HG03571 (cell line): ENCODE data around the gene SLCO4A1.

ENCODE experiments used
- ATAC-seq: cut with Tn5 transposase; IDR thresholded peaks from one replicate; pipeline ENCODE4 v1.9.1; 2021; ENCODE audit not compliant: unreplicated experiment

Gene SLCO4A1

GRCh38 chr20:62606551-62607201, 35.6 kb upstream of the SLCO4A1 start:
- ATAC-seq: no peak

DNA sequence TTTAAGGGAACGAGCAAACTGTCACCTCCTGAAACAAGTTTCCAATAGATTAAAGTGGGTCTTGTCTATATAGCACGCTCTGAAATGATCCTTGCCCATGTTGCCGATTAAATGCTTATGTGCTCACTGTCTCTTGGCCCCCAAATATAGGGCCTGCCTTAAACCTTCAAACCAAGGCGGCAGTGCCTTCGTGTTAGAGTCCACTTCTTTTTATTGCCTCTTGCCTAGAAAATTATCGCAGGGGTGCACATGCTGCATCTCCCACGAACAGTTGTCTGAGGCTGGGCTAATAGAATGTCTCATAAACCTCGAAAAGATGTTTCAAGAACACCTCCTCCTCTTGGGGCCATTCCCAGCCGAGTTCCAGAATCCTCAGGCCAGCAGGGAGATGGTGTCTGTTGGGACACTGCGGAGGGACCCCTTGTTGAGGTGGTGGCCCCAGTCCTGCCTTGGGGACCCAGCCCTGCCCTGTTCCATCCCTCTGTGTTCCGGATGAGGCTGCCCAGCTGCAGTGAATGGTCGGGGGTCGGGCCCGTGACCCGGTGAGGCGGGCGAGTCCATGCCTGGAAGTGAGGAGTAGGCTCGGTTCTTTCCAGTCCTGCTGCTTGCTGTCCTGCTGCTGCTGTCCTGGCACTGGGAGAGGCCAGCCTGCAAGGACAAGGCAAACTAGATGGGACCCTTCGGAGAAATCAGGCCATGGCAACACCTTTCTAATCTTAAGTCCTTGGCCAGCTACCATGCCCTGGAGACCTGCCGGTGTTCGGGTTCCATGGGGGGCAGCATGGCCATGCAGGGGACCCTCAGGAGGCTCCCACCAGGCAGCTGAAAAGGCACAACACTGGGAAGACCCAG, 34.7 kb upstream of the SLCO4A1 start:
- no peak for ATAC-seq

GRCh38 chr20:62608218-62608565, 34.1 kb upstream of the SLCO4A1 start:
- no peak for ATAC-seq

- no peak for ATAC-seq
Measured at GRCh38 chr20:62609279-62609720, 33.0 kb upstream of the SLCO4A1 start.

DNA sequence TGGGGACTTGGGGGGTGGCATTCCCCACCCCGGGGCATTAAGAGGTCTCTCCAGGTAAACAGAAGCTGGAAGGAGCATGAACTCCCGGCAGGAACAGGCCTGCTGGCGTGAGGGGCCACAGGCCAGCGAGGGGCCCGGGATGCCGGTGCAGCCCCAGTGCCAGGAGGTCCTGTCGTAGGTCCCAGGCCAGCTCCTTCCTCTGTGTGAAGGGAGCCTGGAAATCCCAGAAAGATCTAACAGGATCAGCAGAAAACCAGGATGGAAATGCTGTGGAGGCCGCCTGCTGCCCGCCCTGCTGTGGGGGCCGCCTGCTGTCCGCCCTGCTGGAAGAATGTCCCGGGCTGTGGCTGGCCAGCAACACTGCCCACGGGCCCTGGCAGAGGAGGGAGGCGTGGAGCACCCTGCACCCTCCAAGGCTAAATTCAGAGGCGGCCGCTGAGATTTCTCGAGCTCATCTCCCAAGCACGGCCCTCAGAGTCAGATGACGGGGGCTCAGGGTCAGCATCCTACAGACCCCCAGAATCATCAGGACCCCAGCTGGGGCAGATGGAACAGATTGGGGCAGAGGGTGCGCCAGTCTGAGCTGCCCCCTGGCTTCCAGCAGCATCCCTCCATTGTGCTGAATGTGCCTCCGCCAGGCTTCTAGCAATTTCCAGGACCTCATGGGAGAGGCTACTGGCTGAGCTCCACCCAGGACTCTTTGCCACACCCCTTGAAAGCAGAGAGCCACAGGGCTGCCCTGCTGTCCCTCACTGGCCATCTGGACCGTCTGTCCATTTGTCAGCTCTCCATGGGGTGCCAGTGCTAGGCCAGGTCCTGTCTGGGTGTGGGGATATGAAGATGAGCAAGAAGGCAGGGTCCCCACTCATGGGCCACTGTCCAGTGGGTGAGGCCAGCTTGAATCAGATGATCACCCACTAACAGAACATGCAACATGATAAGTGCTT, 32.2 kb upstream of the SLCO4A1 start:
- no peak for ATAC-seq

- no peak for ATAC-seq
Measured at GRCh38 chr20:62611012-62611411, 31.3 kb upstream of the SLCO4A1 start.

GRCh38 chr20:62611819-62612218, 30.5 kb upstream of the SLCO4A1 start:
- no peak for ATAC-seq

DNA sequence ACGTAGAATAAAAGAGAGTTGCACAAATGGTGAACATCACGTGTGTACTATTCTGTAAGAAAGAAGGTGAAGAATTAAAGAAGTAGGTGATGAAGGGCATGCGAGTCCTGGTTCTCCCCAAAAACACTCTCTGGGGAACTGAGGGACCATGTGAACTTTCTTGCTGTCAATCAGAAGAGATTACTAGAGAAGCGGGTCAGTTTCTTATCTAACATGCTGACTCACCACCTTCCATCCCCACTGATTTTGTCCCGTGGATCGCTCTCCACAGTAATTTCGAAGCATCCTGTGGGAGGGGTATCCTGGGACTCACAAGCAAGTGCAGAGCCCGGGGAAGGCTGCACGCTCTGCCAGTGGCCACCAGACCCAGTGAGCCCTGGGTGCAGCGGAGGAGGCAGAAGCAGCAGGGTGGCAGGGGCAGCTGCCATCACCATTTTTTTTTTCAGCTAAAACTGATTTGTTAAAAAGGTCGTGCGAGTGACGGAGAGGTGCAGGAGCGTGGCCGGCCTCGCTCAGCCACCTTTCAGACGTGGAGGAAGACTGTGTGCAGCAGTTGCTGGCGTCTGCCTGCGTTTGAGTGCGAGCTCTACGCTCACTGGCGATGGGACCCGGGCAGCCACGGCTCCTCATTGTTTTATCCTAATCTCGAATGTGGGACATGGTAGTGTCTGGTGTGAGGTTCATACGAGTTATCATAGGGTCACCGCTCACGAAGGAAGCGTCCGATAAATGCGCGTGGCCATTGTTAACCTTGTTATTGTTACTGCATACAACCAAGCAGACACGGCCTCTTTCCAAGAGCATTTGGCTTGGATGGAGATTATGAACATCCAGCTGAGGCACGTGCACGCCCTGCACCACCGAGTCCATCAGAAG, 28.0 kb upstream of the SLCO4A1 start:
- ATAC-seq: no peak

DNA sequence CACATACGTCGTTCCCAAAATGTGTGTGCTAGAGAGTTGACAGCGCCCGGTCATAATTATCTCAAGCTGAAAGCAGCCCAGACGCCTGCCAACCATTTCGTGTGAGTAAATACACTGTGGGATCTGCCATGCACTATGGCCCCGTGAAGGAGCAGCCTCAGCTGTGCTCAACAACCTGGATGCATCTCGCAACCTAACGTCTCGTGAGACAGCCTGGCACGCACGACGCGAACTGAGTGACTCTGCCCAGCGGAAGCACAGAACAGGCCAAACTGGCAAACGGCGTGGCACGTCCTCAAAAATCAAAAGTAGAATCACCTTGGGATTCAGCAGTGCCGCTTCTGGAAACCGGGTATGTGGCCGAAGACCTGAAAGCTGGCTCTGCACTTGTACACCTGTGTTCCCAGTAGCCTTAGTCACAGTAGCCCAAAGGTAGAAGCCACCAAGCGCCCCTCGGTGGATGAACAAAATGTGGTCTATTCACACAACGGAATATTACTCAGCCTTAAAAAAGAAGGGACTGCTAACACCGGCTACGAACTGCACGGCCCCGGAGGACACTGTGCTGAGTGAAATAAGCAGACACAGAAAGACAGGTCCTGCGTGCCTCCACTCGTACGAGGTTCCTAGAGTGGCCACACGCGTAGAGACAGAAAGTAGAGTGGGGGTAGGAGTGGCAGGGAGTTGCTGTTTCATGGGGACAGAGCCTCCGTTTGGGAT, 27.2 kb upstream of the SLCO4A1 start:
- no peak for ATAC-seq

- ATAC-seq: no peak
Measured at GRCh38 chr20:62615750-62616251, 26.5 kb upstream of the SLCO4A1 start.

- peak; percentile 45 for ATAC-seq
Measured at GRCh38 chr20:62616728-62617621, 25.3 kb upstream of the SLCO4A1 start.

GRCh38 chr20:62617711-62618483, 24.4 kb upstream of the SLCO4A1 start:
- no peak for ATAC-seq

DNA sequence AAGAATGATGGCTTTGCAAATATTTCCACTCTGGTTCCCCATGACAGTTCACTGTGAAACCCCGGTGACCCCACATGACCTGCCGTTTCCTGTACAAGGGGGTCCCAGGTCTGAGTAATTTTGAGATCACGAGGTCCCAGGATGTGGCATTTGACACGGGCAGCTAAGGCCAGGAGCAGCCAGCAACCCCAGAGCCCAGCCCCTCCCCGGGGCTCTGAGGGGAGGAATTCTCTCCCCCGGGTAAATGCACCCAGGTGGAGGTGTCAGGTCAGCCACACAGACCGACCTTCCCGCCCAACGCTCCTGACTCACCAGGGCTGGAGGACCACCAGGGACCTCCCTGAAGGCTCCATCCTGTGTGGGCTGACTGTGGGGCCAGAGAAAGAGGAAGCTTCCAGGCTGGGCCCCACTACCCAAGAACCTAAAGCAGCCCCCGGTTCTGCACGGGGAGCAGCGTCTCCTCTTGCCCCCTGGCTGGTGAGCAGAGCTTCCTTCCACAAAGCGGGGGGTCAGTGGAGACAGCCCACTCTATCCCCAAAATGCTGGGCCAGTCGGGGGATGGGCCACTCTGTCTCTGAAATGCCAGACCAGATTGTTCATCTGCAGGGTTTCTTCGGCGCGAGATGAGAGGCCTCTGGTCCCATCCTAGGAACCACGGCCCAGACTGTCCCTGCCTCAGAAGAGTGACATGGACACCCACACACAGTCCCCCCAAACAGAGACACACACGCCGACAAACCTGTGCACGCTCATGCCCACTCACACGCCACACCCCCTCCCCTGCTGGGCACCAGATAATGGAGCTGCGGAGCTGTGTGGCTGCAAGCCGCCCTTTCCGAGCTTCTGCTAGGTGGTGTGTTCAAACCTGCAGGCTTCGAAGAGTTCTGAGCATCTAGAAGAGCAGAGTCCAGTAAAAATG, 23.4 kb upstream of the SLCO4A1 start:
- no peak for ATAC-seq

GRCh38 chr20:62620625-62621024, 21.7 kb upstream of the SLCO4A1 start:
- no peak for ATAC-seq

DNA sequence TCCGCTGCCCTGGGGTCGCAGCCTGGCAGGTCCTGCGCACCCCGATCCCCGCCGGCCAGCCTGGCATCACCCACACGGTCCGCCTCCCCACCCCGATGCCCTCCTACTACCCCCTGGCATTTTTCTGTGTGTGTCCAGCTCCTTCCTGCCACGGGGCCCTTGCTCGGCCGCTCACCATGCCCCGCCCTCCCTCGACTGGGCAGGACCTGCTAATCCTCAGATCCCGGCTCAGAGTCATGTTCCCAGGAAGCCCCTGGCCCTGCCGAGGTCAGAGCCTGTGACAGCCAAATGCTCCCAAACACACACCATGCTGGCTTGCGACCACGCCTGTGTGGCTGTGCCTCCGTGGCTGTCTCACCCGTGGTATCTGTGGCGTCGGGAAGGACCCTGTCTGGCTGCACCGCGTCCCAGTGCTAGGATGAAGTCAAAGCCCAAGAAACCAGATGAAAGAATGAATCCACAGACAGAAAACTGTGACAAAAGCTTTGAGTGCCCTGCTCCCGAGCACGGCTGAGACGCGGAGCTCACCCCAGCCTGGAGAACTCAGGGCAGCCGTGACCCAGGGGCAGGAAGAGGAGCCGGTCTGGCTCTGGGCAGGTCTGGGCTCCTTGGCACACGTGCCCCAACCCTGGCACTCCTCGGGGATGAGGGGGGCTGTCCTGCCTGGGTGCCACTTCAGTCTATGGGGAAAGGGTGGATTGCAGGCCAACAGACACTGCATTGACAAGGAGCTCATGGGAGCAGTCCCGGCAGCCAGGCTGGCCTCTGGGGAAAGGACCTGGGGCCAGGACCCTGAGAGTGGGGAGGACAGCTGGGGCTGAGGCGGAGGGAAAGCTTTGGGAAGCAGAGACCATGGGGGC, 20.8 kb upstream of the SLCO4A1 start:
- ATAC-seq: no peak
